Lower leg skin (tissue), 3 donors: Measurements from ENCODE around the gene HSPB1.

Source experiments
- POLR2A ChIP-seq, 2 donors: fragments of 450-650 bp; IDR thresholded peaks; one replicate each; pipeline ENCODE4 v1.6.1; 2016 to 2017; ENCODE audit warnings: antibody characterized with exemption in 2 of 2, mild to moderate bottlenecking in 1 of 2, moderate library complexity in 1 of 2
- TF ChIP-seq, protein P1 (sequence below), 3 donors: fragments of 450-650 bp; IDR thresholded peaks; one replicate each; pipeline ENCODE4 v1.5.1; 2016; ENCODE audit warnings: antibody characterized with exemption in 3 of 3, mild to moderate bottlenecking in 3 of 3, moderate library complexity in 2 of 3

DNA sequence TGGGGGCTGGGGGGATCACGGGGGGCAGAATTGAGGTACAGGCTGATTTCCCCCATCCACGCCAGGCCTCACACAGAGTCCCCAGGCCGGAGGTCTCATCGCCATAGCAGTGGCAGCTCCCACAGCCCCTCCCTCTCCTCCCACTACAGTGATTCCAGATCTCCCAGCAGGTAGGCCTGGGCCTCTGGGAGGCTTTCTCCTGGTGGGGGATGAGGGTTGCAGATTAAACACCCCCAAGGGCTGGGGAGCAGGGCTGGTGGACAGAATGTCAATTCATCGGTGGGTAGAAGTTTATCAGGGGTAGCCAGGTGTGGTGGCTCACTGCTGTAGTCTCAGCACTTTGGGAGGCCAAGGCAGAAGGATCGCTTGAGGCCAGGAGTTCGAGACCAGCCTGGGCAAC is 37.2 kb upstream of the HSPB1 start:
- no peak for TF ChIP-seq POLR2A (IDR thresholded peaks at IDR 0.05)
- TF ChIP-seq, protein P1, sequence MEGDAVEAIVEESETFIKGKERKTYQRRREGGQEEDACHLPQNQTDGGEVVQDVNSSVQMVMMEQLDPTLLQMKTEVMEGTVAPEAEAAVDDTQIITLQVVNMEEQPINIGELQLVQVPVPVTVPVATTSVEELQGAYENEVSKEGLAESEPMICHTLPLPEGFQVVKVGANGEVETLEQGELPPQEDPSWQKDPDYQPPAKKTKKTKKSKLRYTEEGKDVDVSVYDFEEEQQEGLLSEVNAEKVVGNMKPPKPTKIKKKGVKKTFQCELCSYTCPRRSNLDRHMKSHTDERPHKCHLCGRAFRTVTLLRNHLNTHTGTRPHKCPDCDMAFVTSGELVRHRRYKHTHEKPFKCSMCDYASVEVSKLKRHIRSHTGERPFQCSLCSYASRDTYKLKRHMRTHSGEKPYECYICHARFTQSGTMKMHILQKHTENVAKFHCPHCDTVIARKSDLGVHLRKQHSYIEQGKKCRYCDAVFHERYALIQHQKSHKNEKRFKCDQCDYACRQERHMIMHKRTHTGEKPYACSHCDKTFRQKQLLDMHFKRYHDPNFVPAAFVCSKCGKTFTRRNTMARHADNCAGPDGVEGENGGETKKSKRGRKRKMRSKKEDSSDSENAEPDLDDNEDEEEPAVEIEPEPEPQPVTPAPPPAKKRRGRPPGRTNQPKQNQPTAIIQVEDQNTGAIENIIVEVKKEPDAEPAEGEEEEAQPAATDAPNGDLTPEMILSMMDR (IDR thresholded peaks at IDR 0.05), result no peak
